IPS-20b (cell line): ENCODE data around the gene POLR2I.

Source experiments
- H3K27ac ChIP-seq: one replicate; pipeline ENCODE4 v1.5.1; 2013; ENCODE audit warnings: low read length
- H3K27me3 ChIP-seq: 2 replicates; pipeline ENCODE4 v1.6.1; 2013; ENCODE audit warnings: mild to moderate bottlenecking, low read length, inconsistent platforms; ENCODE audit not compliant: insufficient read depth
- H3K36me3 ChIP-seq: 2 replicates; pipeline ENCODE4 v1.6.1; 2013; ENCODE audit warnings: low read depth, mild to moderate bottlenecking, inconsistent platforms, low read length, moderate library complexity; ENCODE audit not compliant: insufficient read depth
- H3K4me1 ChIP-seq: 2 replicates; pipeline ENCODE4 v1.6.1; 2013; ENCODE audit warnings: mild to moderate bottlenecking, control low read depth, inconsistent platforms, low read length, moderate library complexity; ENCODE audit not compliant: insufficient read depth
- H3K4me3 ChIP-seq: 2 replicates; pipeline ENCODE4 v1.5.1; 2013; ENCODE audit warnings: mild to moderate bottlenecking, low read length, inconsistent platforms
- H3K9ac ChIP-seq: 2 replicates; pipeline ENCODE4 v1.6.1; 2013; ENCODE audit warnings: low read depth, mild to moderate bottlenecking, inconsistent platforms, low read length, moderate library complexity
- H3K9me3 ChIP-seq: 2 replicates; pipeline ENCODE4 v1.6.1; 2013; ENCODE audit warnings: mild to moderate bottlenecking, low read depth, low read length, inconsistent platforms; ENCODE audit not compliant: insufficient read depth

The POLR2I gene

GRCh38 chr19:36110487-36111199 lies 4.0 kb downstream of the POLR2I start, which contains the start of gene OVOL3:
TSS of gene OVOL3 (plus strand) at chr19:36111143. CDS start at chr19:36111203, 60 bp downstream.
- H3K27me3 ChIP-seq, result no peaks in the 10 kb centered on the region
- H3K4me3 ChIP-seq, result no peak within 1 kb of the TSS
- H3K27ac ChIP-seq, result no peak within 1 kb of the TSS
- H3K9me3 ChIP-seq, result no peaks in the 10 kb centered on the region
- H3K36me3 ChIP-seq, result peaks cover 17% of the 10 kb centered on the region
- peaks cover 6% of the 10 kb centered on the region; the same call in 1 of the 2 replicates for H3K4me1 ChIP-seq
- H3K9ac ChIP-seq, result no peak within 1 kb of the TSS

GRCh38 chr19:36108684-36109083 lies 6.0 kb downstream of the POLR2I start:
- H3K36me3 ChIP-seq, result peaks cover 35% of the 10 kb centered on the region
- H3K4me1 ChIP-seq, result peaks cover 6% of the 10 kb centered on the region; the same call in 1 of the 2 replicates
- no peak overlapping the region for H3K9ac ChIP-seq
- no peaks in the 10 kb centered on the region for H3K9me3 ChIP-seq
- no peak overlapping the region for H3K4me3 ChIP-seq
- H3K27ac ChIP-seq, result no peak overlapping the region
- no peaks in the 10 kb centered on the region for H3K27me3 ChIP-seq

GRCh38 chr19:36106991-36107390 lies 7.7 kb downstream of the POLR2I start:
- Histone ChIP-seq H3K9ac (no peak overlapping the region), H3K36me3 (peaks cover 37% of the 10 kb centered on the region), H3K4me3 (no peak overlapping the region), H3K27ac (no peak overlapping the region), H3K9me3 (no peaks in the 10 kb centered on the region), H3K27me3 (no peaks in the 10 kb centered on the region), H3K4me1 (peaks cover 6% of the 10 kb centered on the region; the same call in 1 of the 2 replicates)

GRCh38 chr19:36106441-36106840 lies 8.2 kb downstream of the POLR2I start:
- H3K9me3 ChIP-seq, result no peaks in the 10 kb centered on the region
- H3K27me3 ChIP-seq, result no peaks in the 10 kb centered on the region
- peaks cover 43% of the 10 kb centered on the region for H3K36me3 ChIP-seq
- H3K9ac ChIP-seq, result no peak overlapping the region
- no peak overlapping the region for H3K27ac ChIP-seq
- peaks cover 6% of the 10 kb centered on the region; the same call in 1 of the 2 replicates for H3K4me1 ChIP-seq
- no peak overlapping the region for H3K4me3 ChIP-seq

GRCh38 chr19:36103842-36104552 lies 10.7 kb downstream of the POLR2I start:
- H3K4me3 ChIP-seq, result no peak overlapping the region
- H3K27me3 ChIP-seq, result no peaks in the 10 kb centered on the region
- H3K4me1 ChIP-seq, result no peaks in the 10 kb centered on the region; the same call in 1 of the 2 replicates
- no peaks in the 10 kb centered on the region for H3K9me3 ChIP-seq
- no peak overlapping the region for H3K9ac ChIP-seq
- no peak overlapping the region for H3K27ac ChIP-seq
- H3K36me3 ChIP-seq, result peaks cover 67% of the 10 kb centered on the region

- peaks cover 74% of the 10 kb centered on the region for H3K36me3 ChIP-seq
- H3K9me3 ChIP-seq, result no peaks in the 10 kb centered on the region
- H3K4me1 ChIP-seq, result no peaks in the 10 kb centered on the region; the same call in 1 of the 2 replicates
- no peak overlapping the region for H3K27ac ChIP-seq
- no peak overlapping the region for H3K9ac ChIP-seq
- no peak overlapping the region for H3K4me3 ChIP-seq
- no peaks in the 10 kb centered on the region for H3K27me3 ChIP-seq
Observed at GRCh38 chr19:36103040-36103626, 11.5 kb downstream of the POLR2I start.

GRCh38 chr19:36101550-36102327 lies 12.9 kb downstream of the POLR2I start:
- H3K27ac ChIP-seq, result no peak overlapping the region
- H3K36me3 ChIP-seq, result peaks cover 87% of the 10 kb centered on the region

GRCh38 chr19:36100476-36100875 lies 14.2 kb downstream of the POLR2I start:
- H3K27me3 ChIP-seq, result no peaks in the 10 kb centered on the region
- H3K9ac ChIP-seq, result no peak overlapping the region
- H3K4me1 ChIP-seq, result no peaks in the 10 kb centered on the region
- H3K4me3 ChIP-seq, result no peak overlapping the region
- no peak overlapping the region for H3K27ac ChIP-seq
- H3K9me3 ChIP-seq, result no peaks in the 10 kb centered on the region
- peaks cover 89% of the 10 kb centered on the region for H3K36me3 ChIP-seq

More at GRCh38 chr19:36101550-36102327, 12.9 kb downstream of the POLR2I start:
- H3K4me3 ChIP-seq, result no peak overlapping the region
- no peaks in the 10 kb centered on the region for H3K4me1 ChIP-seq
- no peaks in the 10 kb centered on the region for H3K27me3 ChIP-seq
- H3K9me3 ChIP-seq, result no peaks in the 10 kb centered on the region
- no peak overlapping the region for H3K9ac ChIP-seq

GRCh38 chr19:36099166-36099785 lies 15.4 kb downstream of the POLR2I start:
- H3K9ac ChIP-seq, result no peak overlapping the region
- H3K4me1 ChIP-seq, result no peaks in the 10 kb centered on the region
- H3K27ac ChIP-seq, result no peak overlapping the region
- peaks cover 88% of the 10 kb centered on the region for H3K36me3 ChIP-seq
- H3K9me3 ChIP-seq, result no peaks in the 10 kb centered on the region
- H3K27me3 ChIP-seq, result no peaks in the 10 kb centered on the region
- no peak overlapping the region for H3K4me3 ChIP-seq

GRCh38 chr19:36097036-36097435 lies 17.6 kb downstream of the POLR2I start:
- H3K27me3 ChIP-seq, result no peaks in the 10 kb centered on the region
- no peak overlapping the region for H3K27ac ChIP-seq
- H3K4me1 ChIP-seq, result no peaks in the 10 kb centered on the region
- H3K4me3 ChIP-seq, result no peak overlapping the region
- no peaks in the 10 kb centered on the region for H3K9me3 ChIP-seq
- peaks cover 87% of the 10 kb centered on the region for H3K36me3 ChIP-seq
- H3K9ac ChIP-seq, result no peak overlapping the region

GRCh38 chr19:36093687-36094086 lies 21.0 kb downstream of the POLR2I start:
- Histone ChIP-seq H3K36me3 (peaks cover 87% of the 10 kb centered on the region), H3K27ac (no peak overlapping the region), H3K4me3 (no peak overlapping the region), H3K9ac (no peak overlapping the region), H3K9me3 (no peaks in the 10 kb centered on the region), H3K4me1 (no peaks in the 10 kb centered on the region), H3K27me3 (no peaks in the 10 kb centered on the region)
